Activated CD4-positive, alpha-beta T cell treated with anti-CD3 and anti-CD28 coated beads, Interleukin-2, amount 50 U/mL, for 24 hours (primary cell): Measurements from ENCODE around the gene GPR158.

Experiments used
- DNase-seq, 2 donors: peaks; one replicate each; pipeline ENCODE4 v3.0.0-alpha.2; 2020; ENCODE audit warnings: low read depth in 1 of 2, low spot score in 1 of 2

Gene GPR158

GRCh38 chr10:25388862-25389206, 214.0 kb downstream of the GPR158 start:
- no peak for DNase-seq

DNA sequence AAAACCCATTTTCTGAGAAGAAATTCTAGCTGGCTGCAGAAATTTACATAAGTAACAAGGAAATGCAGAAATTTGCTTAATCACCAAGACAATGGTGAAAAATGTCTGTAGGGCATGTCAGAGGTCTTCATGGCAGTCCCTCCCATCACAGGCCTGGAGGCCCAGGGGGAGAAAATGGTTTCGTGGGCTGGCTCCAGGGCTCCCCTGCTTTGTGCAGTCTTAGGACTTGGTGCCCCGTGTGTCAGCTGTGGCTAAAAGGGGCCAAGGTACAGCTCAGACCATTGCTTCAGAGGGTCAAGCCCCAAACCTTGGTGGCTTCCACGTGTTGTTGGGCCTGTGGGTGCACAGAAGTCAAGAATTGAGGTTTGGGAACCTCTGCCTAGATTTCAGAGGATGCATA, 215.9 kb downstream of the GPR158 start:
- no peak for DNase-seq

DNA sequence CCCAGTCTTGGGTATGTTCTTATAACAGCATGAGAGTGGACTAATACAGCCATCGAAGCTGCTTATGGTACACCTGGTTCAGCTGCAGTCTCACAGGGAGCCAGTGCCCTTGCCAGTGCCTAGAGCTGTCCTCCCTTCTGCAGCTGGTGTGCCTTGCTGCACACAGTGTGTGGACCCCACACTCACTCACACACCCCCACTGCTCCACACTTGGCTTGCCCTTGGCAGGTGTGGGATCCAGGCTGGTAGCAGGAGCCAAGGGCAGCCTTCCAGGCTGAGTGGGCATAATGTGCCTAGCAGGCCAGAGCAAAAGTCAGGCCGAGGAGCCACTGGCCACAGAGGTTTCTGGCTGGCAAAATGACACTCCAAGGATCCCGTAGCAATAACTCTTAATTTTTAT, 217.3 kb downstream of the GPR158 start:
- no peak for DNase-seq

- DNase-seq = no peak
Observed at GRCh38 chr10:25393621-25394020, 218.8 kb downstream of the GPR158 start.

GRCh38 chr10:25398680-25399079, 223.9 kb downstream of the GPR158 start:
- no peak for DNase-seq

DNA sequence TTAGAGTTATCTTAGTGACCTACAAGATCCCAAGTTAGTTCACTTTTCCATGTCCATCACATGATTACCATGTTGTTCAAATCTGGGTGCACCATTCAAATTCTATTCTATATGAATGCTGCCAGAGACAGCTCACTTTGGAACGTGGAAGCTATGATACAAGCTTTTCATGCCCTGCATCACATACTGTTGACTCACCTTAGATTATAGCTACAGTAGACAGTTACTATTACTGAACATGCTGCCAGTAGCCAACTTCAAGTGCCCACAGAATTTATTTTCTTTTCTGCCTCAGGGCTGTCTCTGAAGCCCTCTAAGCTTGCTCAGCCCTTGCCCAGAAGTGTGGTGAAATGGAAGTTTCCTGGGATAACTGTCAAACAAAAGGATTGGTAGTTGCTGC, 231.1 kb downstream of the GPR158 start:
- DNase-seq = no peak

DNA sequence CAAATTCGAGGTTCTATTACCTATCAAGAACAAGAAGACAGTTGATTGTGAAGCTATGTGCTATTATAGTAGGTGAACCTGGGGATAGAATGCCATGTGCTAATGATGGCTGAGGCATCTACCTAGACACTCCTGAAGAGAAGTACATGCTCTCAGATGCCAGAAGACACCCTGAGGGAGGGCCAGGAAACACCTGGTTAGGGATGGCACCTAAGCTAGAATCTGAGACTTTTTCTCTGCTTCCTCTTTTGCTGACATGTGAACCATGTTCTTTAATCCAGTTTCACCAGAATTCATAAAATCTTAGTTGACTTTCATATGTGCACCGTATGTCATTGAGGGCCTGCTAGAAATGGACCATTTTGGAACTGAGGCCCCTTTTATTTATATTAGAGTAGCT, 242.8 kb downstream of the GPR158 start:
- DNase-seq = no peak

DNA sequence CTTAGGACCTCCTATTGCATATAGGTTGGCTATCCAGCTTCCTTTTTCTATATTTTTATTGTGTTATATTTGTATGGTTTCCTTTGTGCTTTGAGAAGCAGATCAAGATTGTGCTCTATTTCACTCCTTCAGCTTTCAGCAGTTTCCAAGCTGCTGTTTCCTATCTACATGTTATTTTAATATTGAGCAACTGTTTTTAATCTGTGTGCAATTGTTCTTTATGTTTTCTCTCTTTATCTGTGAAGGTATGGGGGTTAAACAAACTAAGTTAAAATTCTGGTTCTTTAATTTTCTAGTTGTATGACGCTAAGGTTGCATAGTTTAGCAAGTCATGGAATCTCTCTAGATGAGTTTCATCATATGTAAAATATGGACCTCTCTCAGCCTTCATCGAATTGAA, 251.0 kb downstream of the GPR158 start:
- no peak for DNase-seq

DNA sequence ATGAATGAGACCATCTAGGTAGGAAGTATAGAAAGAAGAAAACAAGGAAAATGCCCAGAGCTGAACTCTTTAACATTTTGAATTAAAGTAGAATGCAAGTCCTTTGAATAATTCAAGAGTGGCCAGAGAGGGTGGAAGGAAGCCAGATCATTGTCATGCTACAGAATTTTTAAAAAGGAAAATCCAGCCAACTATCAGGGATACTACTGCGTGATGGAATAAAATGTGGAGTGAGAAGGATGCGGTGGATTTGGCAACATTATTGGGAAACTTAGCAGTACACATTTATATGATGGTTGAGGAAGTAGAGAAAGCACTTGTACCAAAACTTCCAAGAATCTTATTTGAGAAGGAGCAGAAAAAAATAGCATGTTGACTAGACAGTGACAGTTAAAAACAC, 261.6 kb downstream of the GPR158 start:
- DNase-seq = no peak

GRCh38 chr10:25441270-25441669, 266.5 kb downstream of the GPR158 start:
- no peak for DNase-seq

GRCh38 chr10:25444266-25444665, 269.5 kb downstream of the GPR158 start:
- no peak for DNase-seq

GRCh38 chr10:25451401-25451800, 276.6 kb downstream of the GPR158 start:
- DNase-seq = no peak

DNA sequence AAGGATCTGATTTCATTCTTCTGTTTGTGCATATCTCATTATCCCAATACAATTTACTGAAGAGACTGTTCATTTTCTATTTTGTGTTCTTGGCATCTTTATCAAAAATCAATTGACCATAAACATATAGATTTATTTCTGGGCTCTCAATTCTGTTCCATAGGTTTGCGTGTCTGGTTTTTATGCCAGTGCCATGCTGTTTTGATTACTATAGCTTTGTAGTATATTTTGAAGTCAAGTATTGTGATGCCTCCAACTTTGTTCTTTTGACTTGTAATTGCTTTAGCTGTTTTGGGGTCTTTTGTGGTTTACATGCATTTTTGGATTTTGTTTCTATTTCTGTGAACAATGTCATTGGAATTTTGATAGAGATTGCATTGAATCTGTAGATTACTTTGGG, 278.8 kb downstream of the GPR158 start:
- no peak for DNase-seq

- DNase-seq = no peak
Observed at GRCh38 chr10:25455980-25456567, 281.3 kb downstream of the GPR158 start.

DNA sequence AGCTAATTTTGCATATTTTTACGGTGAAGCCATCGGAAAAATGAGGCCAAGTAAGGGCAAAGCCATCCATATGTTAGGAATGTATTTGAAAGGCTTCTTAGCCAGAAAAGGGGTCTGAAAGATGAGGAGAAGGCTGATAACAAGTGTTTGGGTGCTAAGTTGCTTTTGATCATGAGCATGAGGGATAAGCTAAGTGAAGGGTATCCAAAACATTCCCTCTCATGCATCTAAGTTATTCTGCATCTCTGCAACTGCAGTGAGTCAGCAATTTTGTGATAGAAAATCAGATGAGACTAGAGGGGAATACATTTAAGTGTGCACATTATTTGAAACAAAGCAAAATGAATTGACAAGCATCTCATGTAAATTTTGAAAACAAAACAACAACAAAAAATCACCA, 282.8 kb downstream of the GPR158 start:
- DNase-seq = no peak

- no peak for DNase-seq
Observed at GRCh38 chr10:25465582-25466372, 291.0 kb downstream of the GPR158 start.

GRCh38 chr10:25467881-25468280, 293.1 kb downstream of the GPR158 start:
- no peak for DNase-seq

GRCh38 chr10:25481467-25481866, 306.7 kb downstream of the GPR158 start:
- DNase-seq = no peak

GRCh38 chr10:25483999-25484398, 309.2 kb downstream of the GPR158 start:
- DNase-seq = no peak

DNA sequence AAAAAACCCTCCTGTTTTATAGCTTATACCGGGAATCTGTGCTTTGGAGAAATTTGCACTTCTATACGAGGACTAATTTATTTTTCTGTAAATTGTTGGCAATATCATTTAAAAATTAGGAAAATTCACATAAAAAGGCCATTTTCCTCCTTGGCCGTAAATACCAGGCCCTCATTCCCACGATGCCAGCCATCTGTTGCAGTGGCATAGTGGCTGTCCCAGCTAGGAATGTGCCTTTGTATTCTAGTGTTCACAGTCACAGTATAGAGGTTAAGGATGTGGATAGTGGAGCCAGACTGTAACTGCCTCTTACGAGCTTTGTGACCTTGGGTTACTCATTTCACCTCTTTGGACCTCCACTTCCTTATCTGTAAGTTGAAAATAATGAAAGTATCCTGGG, 312.5 kb downstream of the GPR158 start:
- no peak for DNase-seq

GRCh38 chr10:25492040-25492439, 317.2 kb downstream of the GPR158 start:
- DNase-seq = no peak

- no peak for DNase-seq
Observed at GRCh38 chr10:25492680-25493079, 317.9 kb downstream of the GPR158 start.
